ENCODE data around the gene ADARB1. TPM values are rescaled to one million over a fixed set of nuclear protein-coding genes. Genes with fewer than 3 reads are reported as not detected.

The ADARB1 gene
- total RNA-seq, 1 donor from 2014 or later = 25.8 TPM

GRCh38 chr21:45102391-45102932 lies 28.1 kb downstream of the ADARB1 start:
- H3K36me3 ChIP-seq (ENCODE audit: insufficient read depth, low read length) = no peaks in the 10 kb centered on the region
- Mint-ChIP-seq H3K4me3 (ENCODE audit: unreplicated experiment) (no peak overlapping the region), H3K4me1 (ENCODE audit: low read depth, unreplicated experiment) (peaks cover 18% of the 10 kb centered on the region), H3K36me3 (ENCODE audit: low read depth, unreplicated experiment) (peaks cover 6% of the 10 kb centered on the region), H3K9me3 (ENCODE audit: unreplicated experiment) (no peaks in the 10 kb centered on the region), H3K27ac (ENCODE audit: unreplicated experiment) (no peak overlapping the region), H3K27me3 (ENCODE audit: low read depth, unreplicated experiment) (peaks cover 4% of the 10 kb centered on the region)
- DNase-seq (ENCODE audit: low read depth) (no peak), FAIRE-seq (no peak)
- H2AFZ ChIP-seq (ENCODE audit: low read depth, low read length) = no peak overlapping the region
- peaks cover 3% of the 10 kb centered on the region for H3K4me1 ChIP-seq (ENCODE audit: insufficient read depth, low read length)
- H3K9ac ChIP-seq (ENCODE audit: low read length) = no peak overlapping the region
- no peak overlapping the region for H3K27ac ChIP-seq (ENCODE audit: low read depth, low read length)
- TF ChIP-seq CTCF (IDR thresholded peaks at IDR 0.05; ENCODE audit: insufficient read depth, low read depth, low read length) (peak; percentile 28), EZH2 (IDR thresholded peaks at IDR 0.05; ENCODE audit: insufficient read depth, low read length) (no peak)
- H3K27me3 ChIP-seq (ENCODE audit: insufficient read depth, low read length) = no peaks in the 10 kb centered on the region
- H3K79me2 ChIP-seq (ENCODE audit: insufficient read depth, low read length) = peaks cover 42% of the 10 kb centered on the region
- no peaks in the 10 kb centered on the region for H3K9me3 ChIP-seq (ENCODE audit: insufficient read depth, low read depth, low read length)
- peak overlapping the region; percentile 17 for H3K4me2 ChIP-seq (ENCODE audit: low read length)
- H4K20me1 ChIP-seq (ENCODE audit: insufficient read depth, low read length) = peaks cover 16% of the 10 kb centered on the region
- no peak overlapping the region for H3K4me3 ChIP-seq (ENCODE audit: insufficient read depth, low read depth, low read length)

GRCh38 chr21:45103971-45104520 lies 29.7 kb downstream of the ADARB1 start:
- Histone ChIP-seq H3K36me3 (ENCODE audit: insufficient read depth, low read length) (no peaks in the 10 kb centered on the region), H2AFZ (ENCODE audit: low read depth, low read length) (no peak overlapping the region), H3K4me1 (ENCODE audit: insufficient read depth, low read length) (peaks cover 3% of the 10 kb centered on the region), H3K79me2 (ENCODE audit: insufficient read depth, low read length) (peaks cover 41% of the 10 kb centered on the region), H3K4me3 (ENCODE audit: insufficient read depth, low read depth, low read length) (no peak overlapping the region), H3K27me3 (ENCODE audit: insufficient read depth, low read length) (no peaks in the 10 kb centered on the region), H4K20me1 (ENCODE audit: insufficient read depth, low read length) (peaks cover 4% of the 10 kb centered on the region), H3K27ac (ENCODE audit: low read depth, low read length) (no peak overlapping the region), H3K9ac (ENCODE audit: low read length) (no peak overlapping the region), H3K9me3 (ENCODE audit: insufficient read depth, low read depth, low read length) (no peaks in the 10 kb centered on the region), H3K4me2 (ENCODE audit: low read length) (no peak overlapping the region)
- H3K4me1 Mint-ChIP-seq (ENCODE audit: low read depth, unreplicated experiment) = peaks cover 18% of the 10 kb centered on the region
- TF ChIP-seq CTCF (IDR thresholded peaks at IDR 0.05; ENCODE audit: insufficient read depth, low read depth, low read length) (no peak), EZH2 (IDR thresholded peaks at IDR 0.05; ENCODE audit: insufficient read depth, low read length) (no peak)
- H3K36me3 Mint-ChIP-seq (ENCODE audit: low read depth, unreplicated experiment) = peaks cover 3% of the 10 kb centered on the region
- no peaks in the 10 kb centered on the region for H3K9me3 Mint-ChIP-seq (ENCODE audit: unreplicated experiment)
- no peak overlapping the region for H3K27ac Mint-ChIP-seq (ENCODE audit: unreplicated experiment)
- H3K27me3 Mint-ChIP-seq (ENCODE audit: low read depth, unreplicated experiment) = no peaks in the 10 kb centered on the region
- H3K4me3 Mint-ChIP-seq (ENCODE audit: unreplicated experiment) = no peak overlapping the region
- no peak for DNase-seq (ENCODE audit: low read depth)
- FAIRE-seq = no peak

GRCh38 chr21:45104560-45104959 lies 30.2 kb downstream of the ADARB1 start:
- no peak for FAIRE-seq
- H3K4me1 ChIP-seq (ENCODE audit: insufficient read depth, low read length) = peaks cover 4% of the 10 kb centered on the region

More at GRCh38 chr21:45104560-45104959, 30.2 kb downstream of the ADARB1 start:
- no peak overlapping the region for H3K4me3 ChIP-seq (ENCODE audit: insufficient read depth, low read depth, low read length)
- no peak for DNase-seq (ENCODE audit: low read depth)
- no peak overlapping the region for H3K4me2 ChIP-seq (ENCODE audit: low read length)
- Mint-ChIP-seq H3K4me1 (ENCODE audit: low read depth, unreplicated experiment) (peaks cover 18% of the 10 kb centered on the region), H3K9me3 (ENCODE audit: unreplicated experiment) (no peaks in the 10 kb centered on the region), H3K27ac (ENCODE audit: unreplicated experiment) (no peak overlapping the region), H3K27me3 (ENCODE audit: low read depth, unreplicated experiment) (no peaks in the 10 kb centered on the region), H3K4me3 (ENCODE audit: unreplicated experiment) (no peak overlapping the region), H3K36me3 (ENCODE audit: low read depth, unreplicated experiment) (peaks cover 3% of the 10 kb centered on the region)
- H3K79me2 ChIP-seq (ENCODE audit: insufficient read depth, low read length) = peaks cover 43% of the 10 kb centered on the region
- no peak overlapping the region for H2AFZ ChIP-seq (ENCODE audit: low read depth, low read length)
- no peaks in the 10 kb centered on the region for H3K36me3 ChIP-seq (ENCODE audit: insufficient read depth, low read length)
- no peaks in the 10 kb centered on the region for H3K27me3 ChIP-seq (ENCODE audit: insufficient read depth, low read length)
- no peak overlapping the region for H3K27ac ChIP-seq (ENCODE audit: low read depth, low read length)
- H3K9ac ChIP-seq (ENCODE audit: low read length) = no peak overlapping the region
- TF ChIP-seq CTCF (IDR thresholded peaks at IDR 0.05; ENCODE audit: insufficient read depth, low read depth, low read length) (no peak), EZH2 (IDR thresholded peaks at IDR 0.05; ENCODE audit: insufficient read depth, low read length) (no peak)
- H4K20me1 ChIP-seq (ENCODE audit: insufficient read depth, low read length) = peaks cover 8% of the 10 kb centered on the region
- H3K9me3 ChIP-seq (ENCODE audit: insufficient read depth, low read depth, low read length) = no peaks in the 10 kb centered on the region

All from astrocyte (in vitro differentiated cells and primary cell).